Neural progenitor cell (in vitro differentiated cells): ENCODE data around the gene CCDC61. TPM values are rescaled to one million over a fixed set of nuclear protein-coding genes. Genes with fewer than 3 reads are reported as not detected.

Experiments used
- DNase-seq: peaks from one replicate; pipeline ENCODE4 v3.0.0-alpha.2; 2016; ENCODE audit warnings: low spot score
- H2AFZ ChIP-seq: fragments of 200-600 bp; sonication (generic); replicated peaks from 2 replicates; pipeline ENCODE4 v1.6.1; 2016; ENCODE audit warnings: antibody characterized with exemption
- H3F3A ChIP-seq: fragments of 200-600 bp; sonication (generic); 2 replicates; pipeline ENCODE4 v1.6.1; 2016; ENCODE audit warnings: antibody characterized with exemption, low read depth
- H3K27ac ChIP-seq: fragments of 200-600 bp; sonication (generic); 2 replicates; pipeline ENCODE4 v1.5.1; 2016; ENCODE audit warnings: mild to moderate bottlenecking
- H3K27me3 ChIP-seq: fragments of 200-600 bp; sonication (generic); 2 replicates; pipeline ENCODE4 v1.6.1; 2016; ENCODE audit warnings: mild to moderate bottlenecking, moderate library complexity
- H3K36me3 ChIP-seq: fragments of 200-600 bp; sonication (generic); 2 replicates; pipeline ENCODE4 v1.5.1; 2016
- H3K4me1 ChIP-seq: fragments of 200-600 bp; sonication (generic); 2 replicates; pipeline ENCODE4 v1.6.1; 2016; ENCODE audit warnings: mixed run types
- H3K4me2 ChIP-seq: fragments of 200-600 bp; sonication (generic); 2 replicates; pipeline ENCODE4 v1.6.1; 2016
- H3K4me3 ChIP-seq: fragments of 200-600 bp; sonication (generic); 2 replicates; pipeline ENCODE4 v1.5.1; 2016
- H3K79me2 ChIP-seq: fragments of 200-600 bp; sonication (generic); 2 replicates; pipeline ENCODE4 v1.6.1; 2016; ENCODE audit warnings: low read depth
- H3K9ac ChIP-seq: fragments of 200-600 bp; sonication (generic); 2 replicates; pipeline ENCODE4 v1.6.1; 2016
- H3K9me3 ChIP-seq: fragments of 200-600 bp; sonication (generic); 2 replicates; pipeline ENCODE4 v1.5.1; 2016; ENCODE audit warnings: low read depth
- H4K20me1 ChIP-seq: fragments of 200-600 bp; sonication (generic); 2 replicates; pipeline ENCODE4 v1.6.1; 2016; ENCODE audit warnings: low read depth
- H3K27ac Mint-ChIP-seq: 3 replicates; pipeline ENCODE4 v1.8.0; 2021; ENCODE audit warnings: mixed read lengths
- H3K27me3 Mint-ChIP-seq: 2 replicates; pipeline ENCODE4 v1.8.0; 2022; ENCODE audit warnings: low read depth, mild to moderate bottlenecking, inconsistent platforms, moderate library complexity, mixed read lengths; ENCODE audit not compliant: insufficient read depth
- H3K36me3 Mint-ChIP-seq: 3 replicates; pipeline ENCODE4 v1.8.0; 2021; ENCODE audit warnings: mixed read lengths
- H3K4me1 Mint-ChIP-seq: 3 replicates; pipeline ENCODE4 v1.8.0; 2021; ENCODE audit warnings: mixed read lengths
- H3K4me3 Mint-ChIP-seq: 3 replicates; pipeline ENCODE4 v1.8.0; 2021; ENCODE audit warnings: mild to moderate bottlenecking, moderate library complexity, mixed read lengths
- H3K9me3 Mint-ChIP-seq: 3 replicates; pipeline ENCODE4 v1.8.0; 2020; ENCODE audit warnings: mixed read lengths
- CTCF ChIP-seq: fragments of 200-600 bp; sonication (generic); IDR thresholded peaks from 2 replicates; pipeline ENCODE4 v1.5.1; 2017; ENCODE audit warnings: antibody characterized with exemption, mild to moderate bottlenecking
- EZH2 ChIP-seq: fragments of 200-600 bp; sonication (generic); IDR thresholded peaks from 2 replicates; pipeline ENCODE4 v1.6.1; 2017; ENCODE audit warnings: antibody characterized with exemption, mild to moderate bottlenecking, moderate library complexity
- EZH2phosphoT487 ChIP-seq: fragments of 200-600 bp; sonication (generic); IDR thresholded peaks from 2 replicates; pipeline ENCODE4 v1.6.1; 2017; ENCODE audit warnings: antibody characterized with exemption
- total RNA-seq: library from RNA; depleted of rRNA; stranded (reverse); fragments of >200 nt; gene quantifications from 2 replicates; pipeline ENCODE4 v1.2.3, GENCODE V29; 2015; ENCODE audit warnings: low replicate concordance

Gene CCDC61
- total RNA-seq, 1 donor from 2014 or later = 5.7 TPM

- Histone ChIP-seq H2AFZ (no peak overlapping the region), H3K4me1 (no peaks in the 10 kb centered on the region), H3K27me3 (no peaks in the 10 kb centered on the region), H3K36me3 (no peaks in the 10 kb centered on the region), H3K4me3 (no peak overlapping the region), H3F3A (peaks cover 8% of the 10 kb centered on the region), H3K79me2 (no peaks in the 10 kb centered on the region), H3K4me2 (no peak overlapping the region), H3K9me3 (no peaks in the 10 kb centered on the region), H3K27ac (no peak overlapping the region), H4K20me1 (no peaks in the 10 kb centered on the region), H3K9ac (no peak overlapping the region)
- no peaks in the 10 kb centered on the region for H3K36me3 Mint-ChIP-seq
- H3K4me1 Mint-ChIP-seq = no peaks in the 10 kb centered on the region
- peaks cover 13% of the 10 kb centered on the region for H3K9me3 Mint-ChIP-seq
- DNase-seq = no peak
- H3K27me3 Mint-ChIP-seq = peaks cover 4% of the 10 kb centered on the region
- no peak for TF ChIP-seq CTCF
- TF ChIP-seq EZH2 = no peak
- TF ChIP-seq EZH2phosphoT487 = no peak
- no peak overlapping the region for H3K27ac Mint-ChIP-seq
- H3K4me3 Mint-ChIP-seq = no peak overlapping the region
Observed at GRCh38 chr19:46036744-46037128, 41.5 kb downstream of the CCDC61 start.

GRCh38 chr19:46040125-46040524 lies 44.9 kb downstream of the CCDC61 start:
- H4K20me1 ChIP-seq = no peaks in the 10 kb centered on the region
- no peaks in the 10 kb centered on the region for H3K36me3 ChIP-seq
- H3K4me3 ChIP-seq = no peak overlapping the region
- no peak for DNase-seq
- H3K9me3 Mint-ChIP-seq = peaks cover 24% of the 10 kb centered on the region
- no peak overlapping the region for H3K9ac ChIP-seq
- no peak overlapping the region for H2AFZ ChIP-seq
- no peaks in the 10 kb centered on the region for H3K36me3 Mint-ChIP-seq
- H3K4me3 Mint-ChIP-seq = no peak overlapping the region
- no peaks in the 10 kb centered on the region for H3K4me1 Mint-ChIP-seq
- H3F3A ChIP-seq = peaks cover 8% of the 10 kb centered on the region
- H3K27ac Mint-ChIP-seq = no peak overlapping the region
- H3K4me2 ChIP-seq = no peak overlapping the region
- no peaks in the 10 kb centered on the region for H3K79me2 ChIP-seq
- no peaks in the 10 kb centered on the region for H3K4me1 ChIP-seq
- no peak for TF ChIP-seq EZH2phosphoT487
- no peak for TF ChIP-seq EZH2
- no peak for TF ChIP-seq CTCF
- H3K27me3 Mint-ChIP-seq = peaks cover 2% of the 10 kb centered on the region
- H3K27me3 ChIP-seq = no peaks in the 10 kb centered on the region
- H3K27ac ChIP-seq = no peak overlapping the region
- H3K9me3 ChIP-seq = no peaks in the 10 kb centered on the region

DNA sequence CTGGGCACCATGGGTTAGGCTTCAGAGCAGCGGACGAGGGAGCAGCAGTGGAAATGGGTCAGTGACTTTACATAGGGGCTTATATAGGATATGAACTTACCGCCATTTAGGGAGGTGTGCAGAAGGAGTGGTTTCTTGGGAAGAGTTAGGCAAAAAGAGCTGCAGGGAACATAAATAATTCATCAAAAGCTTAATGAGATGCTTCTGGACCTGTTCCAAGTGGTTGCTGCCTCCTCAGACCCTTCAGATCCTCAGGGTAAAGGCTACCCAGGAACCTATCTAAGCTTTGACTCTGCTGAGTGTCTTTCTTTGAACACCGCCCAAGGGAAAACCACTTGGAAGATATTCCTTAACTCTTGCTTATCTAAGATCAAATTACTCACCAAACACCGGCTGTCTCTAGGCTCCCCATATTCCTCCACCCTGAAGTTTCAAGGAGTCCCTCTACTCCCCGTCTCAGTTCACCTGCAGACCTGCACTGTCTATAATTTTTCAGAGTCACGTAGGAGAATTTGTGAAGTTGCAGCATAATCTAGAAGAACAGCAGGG lies 45.8 kb downstream of the CCDC61 start, which contains the start of gene IGFL4:
Gene IGFL4 (minus strand): TSS at position 51 of the 549 bp plus-strand sequence. CDS start 40 bp downstream, at position 11.
- H2AFZ ChIP-seq = no peak within 1 kb of the TSS
- peaks cover 5% of the 10 kb centered on the region for H3K27me3 Mint-ChIP-seq
- H3K36me3 Mint-ChIP-seq = no peaks in the 10 kb centered on the region
- no peak within 1 kb of the TSS for H3K4me3 ChIP-seq
- peaks cover 7% of the 10 kb centered on the region for H3K27me3 ChIP-seq
- TF ChIP-seq EZH2phosphoT487 (no peak), EZH2 (no peak), CTCF (no peak)
- no peak within 1 kb of the TSS for H3K9ac ChIP-seq
- no peak for DNase-seq
- no peaks in the 10 kb centered on the region for H3K79me2 ChIP-seq
- no peaks in the 10 kb centered on the region for H4K20me1 ChIP-seq
- H3K36me3 ChIP-seq = no peaks in the 10 kb centered on the region
- no peaks in the 10 kb centered on the region for H3K4me1 Mint-ChIP-seq
- H3K4me2 ChIP-seq = no peak within 1 kb of the TSS
- H3K9me3 Mint-ChIP-seq = peaks cover 31% of the 10 kb centered on the region
- H3K4me1 ChIP-seq = no peaks in the 10 kb centered on the region
- H3K27ac ChIP-seq = no peak within 1 kb of the TSS
- H3K9me3 ChIP-seq = no peaks in the 10 kb centered on the region
- no peak within 1 kb of the TSS for H3K27ac Mint-ChIP-seq
- peaks cover 8% of the 10 kb centered on the region for H3F3A ChIP-seq
- H3K4me3 Mint-ChIP-seq = no peak within 1 kb of the TSS
